HG02943 (cell line): Measurements from ENCODE around the gene EVA1C.
"Not testable (repeated sequence)": the region's sequence is repeated elsewhere in the genome, so short reads cannot be mapped to it uniquely, and the experiment has no call there.

Source experiments
- ATAC-seq: cut with Tn5 transposase; IDR thresholded peaks from one replicate; pipeline ENCODE4 v1.9.1; 2021; ENCODE audit warnings: mild to moderate bottlenecking, low read depth, moderate library complexity; ENCODE audit not compliant: unreplicated experiment

EVA1C gene

DNA sequence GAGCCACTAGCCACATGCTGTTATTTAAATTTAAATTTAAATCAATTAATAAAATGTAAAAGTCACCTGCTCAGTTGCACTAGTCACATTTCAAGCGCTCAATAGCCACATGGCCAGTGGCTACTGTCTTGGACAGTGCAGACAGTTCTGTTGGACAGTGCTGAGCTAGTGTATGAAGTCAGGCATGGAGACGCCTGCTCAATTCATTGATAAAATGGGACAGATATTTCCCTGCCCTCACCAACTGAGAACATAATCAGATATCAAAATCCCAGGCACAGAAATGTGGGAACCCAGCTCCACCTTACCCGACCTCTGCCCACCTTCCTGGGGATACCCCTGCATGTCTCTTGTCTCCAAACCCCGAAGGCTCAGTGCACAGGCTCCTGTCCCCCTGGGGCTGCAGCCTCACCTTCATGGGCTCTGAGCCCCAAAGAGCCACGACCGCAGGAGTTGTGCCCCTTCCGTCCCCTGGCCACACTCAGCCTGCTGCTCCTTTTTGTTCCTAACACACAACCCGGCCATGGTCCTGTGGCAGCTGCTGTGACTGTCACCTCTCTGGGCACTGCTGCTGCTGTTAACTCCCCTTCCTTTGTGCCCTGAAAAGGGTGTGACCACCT lies 109.3 kb downstream of the EVA1C start:
- ATAC-seq: no peak

DNA sequence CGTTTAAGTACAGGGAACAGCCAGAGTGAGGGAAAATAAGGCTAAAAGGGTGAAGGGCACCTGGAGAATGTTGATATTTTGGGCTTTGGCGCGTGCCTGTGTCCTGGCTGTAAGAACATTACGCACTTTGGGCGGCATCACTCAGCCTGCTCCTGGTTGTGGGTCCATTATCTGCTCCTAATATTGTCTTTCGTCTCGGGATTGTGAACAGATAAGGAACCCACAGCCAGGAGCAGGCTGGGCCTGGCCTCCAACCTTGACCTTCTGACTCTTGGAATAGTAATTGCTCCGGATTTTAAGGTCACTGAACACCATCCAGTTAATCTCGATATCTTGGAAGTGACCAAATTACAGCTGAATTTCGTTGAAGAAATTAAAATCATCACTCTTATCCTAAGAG lies 111.0 kb downstream of the EVA1C start:
- no peak for ATAC-seq

DNA sequence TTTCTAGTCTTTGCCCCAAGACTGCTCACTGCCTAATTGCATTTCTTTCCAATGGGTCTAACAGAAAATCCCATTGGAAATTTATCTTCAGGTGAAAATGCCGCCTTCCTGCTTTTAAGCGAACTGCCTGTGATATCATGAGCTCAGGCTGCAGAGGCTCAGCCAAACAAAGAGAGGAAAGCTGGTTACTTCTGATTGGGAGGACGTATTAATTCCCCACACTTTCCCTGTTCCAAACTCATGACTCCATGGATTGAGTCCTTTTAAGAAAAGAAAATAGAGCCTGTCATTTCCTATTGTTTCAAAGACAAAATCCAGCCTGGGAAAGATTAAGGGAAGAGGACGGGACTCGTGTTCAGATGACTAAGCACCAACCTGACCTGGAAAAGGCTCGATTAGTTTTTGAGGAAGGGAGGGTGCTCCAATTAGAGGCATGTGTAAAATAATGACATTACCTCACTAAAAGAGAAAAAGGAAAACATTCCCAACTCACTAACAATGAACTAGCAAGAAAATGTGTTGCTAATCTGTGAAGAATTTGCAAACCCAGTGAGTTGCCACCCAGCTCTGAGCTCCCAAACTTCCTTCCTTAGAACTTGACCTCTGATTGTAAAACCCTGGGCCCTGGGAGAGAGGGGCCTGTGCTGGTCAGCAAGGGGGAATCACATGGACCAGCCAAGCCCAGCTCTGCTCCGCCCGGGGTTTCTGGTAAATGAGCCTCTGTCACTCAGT lies 111.6 kb downstream of the EVA1C start:
- no peak for ATAC-seq

DNA sequence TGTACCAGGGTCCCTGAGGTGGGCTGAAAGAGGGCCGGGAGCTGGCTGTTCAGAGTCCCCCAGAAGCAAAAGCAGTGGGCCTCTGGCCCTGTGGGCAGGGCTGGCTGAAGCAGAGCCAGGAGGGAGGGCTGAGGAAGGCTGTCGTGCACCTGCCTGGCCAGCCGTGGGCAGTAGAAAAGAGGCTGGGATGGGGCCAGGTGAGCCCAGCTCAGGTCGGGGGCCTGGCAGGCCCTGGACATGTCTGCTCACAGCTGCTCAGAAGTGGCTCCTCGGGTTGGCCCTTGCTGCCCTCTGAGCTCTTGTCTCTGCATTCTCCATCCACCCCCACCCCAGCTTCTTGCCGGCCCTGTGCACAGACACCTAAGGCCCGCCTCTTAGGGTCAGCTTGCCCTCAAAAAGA lies 112.8 kb downstream of the EVA1C start:
- ATAC-seq: no peak

DNA sequence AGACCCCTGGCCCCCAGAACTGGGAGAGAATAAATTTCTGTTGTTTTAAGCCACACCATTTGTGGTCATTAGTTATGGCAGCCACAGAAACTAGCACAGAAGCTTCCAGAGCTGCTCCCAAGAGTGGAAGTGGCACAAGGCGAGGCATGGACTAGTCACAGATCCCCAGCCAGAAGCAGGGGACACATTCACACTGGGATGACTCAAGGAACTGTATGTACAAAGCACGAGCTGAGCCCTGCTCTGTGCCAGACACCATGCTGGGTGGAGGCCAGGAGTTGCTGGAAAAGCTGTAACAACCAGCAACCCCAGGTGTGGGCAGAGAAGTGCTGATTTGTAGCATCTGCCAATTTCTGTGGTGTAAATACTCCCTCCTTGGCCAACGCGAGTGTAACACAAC lies 117.2 kb downstream of the EVA1C start:
- ATAC-seq: no peak

DNA sequence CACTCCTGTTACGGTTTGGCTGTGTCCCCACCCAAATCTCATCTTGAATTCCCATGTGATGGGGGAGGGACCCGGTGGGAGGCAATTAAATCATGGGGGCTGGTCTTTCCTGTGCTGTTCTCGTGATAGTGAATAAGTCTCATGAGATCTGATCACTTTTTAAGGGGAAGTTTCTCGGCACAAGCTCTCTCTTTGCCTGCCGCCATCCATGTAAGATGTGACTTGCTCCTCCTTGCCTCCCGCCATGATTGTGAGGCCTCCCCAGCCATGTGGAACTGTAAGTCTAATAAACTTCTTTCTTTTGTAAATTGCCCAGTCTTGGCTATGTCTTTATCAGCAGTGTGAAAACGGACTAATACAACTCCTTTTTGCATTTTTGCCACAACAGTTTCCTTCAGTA lies 118.3 kb downstream of the EVA1C start:
- not testable (repeated sequence) for ATAC-seq

DNA sequence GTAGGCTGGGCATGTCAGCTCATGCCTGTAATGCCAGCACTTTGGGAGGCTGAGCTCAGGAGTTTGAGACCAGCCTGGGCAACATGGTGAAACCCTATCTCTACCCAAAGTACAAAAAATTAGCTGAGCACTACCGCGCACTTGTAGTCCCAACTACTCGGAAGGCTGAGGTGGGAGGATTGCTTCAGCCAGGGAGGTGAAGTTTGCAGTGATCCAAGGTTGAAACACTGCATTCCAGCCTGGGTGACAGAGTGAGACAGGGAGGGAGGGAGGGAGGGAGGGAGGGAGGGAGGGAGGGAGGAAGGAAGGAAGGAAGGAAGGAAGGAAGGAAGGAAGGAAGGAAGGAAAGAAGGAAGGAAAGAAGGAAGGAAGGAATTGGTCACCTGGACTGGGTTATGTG lies 119.1 kb downstream of the EVA1C start:
- not testable (repeated sequence) for ATAC-seq

DNA sequence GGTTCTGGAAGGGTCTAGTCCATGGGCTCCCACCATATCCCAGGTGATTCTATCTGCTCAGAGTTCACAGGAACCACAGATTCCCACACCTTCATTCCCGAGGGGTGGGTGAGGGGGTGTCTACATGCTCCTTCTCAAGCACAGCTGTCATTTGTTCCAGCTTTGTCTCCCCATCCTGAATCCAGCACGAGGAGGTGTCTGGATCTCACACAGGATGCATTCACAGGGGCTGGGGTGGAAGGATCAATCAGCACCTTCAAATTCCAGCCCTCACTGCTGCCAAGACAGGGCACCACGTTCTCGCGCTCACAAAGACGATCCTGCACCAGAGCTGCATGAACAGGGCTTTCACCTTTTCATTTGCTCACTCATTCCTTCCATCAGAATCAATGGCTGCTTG lies 120.1 kb downstream of the EVA1C start:
- no peak for ATAC-seq

DNA sequence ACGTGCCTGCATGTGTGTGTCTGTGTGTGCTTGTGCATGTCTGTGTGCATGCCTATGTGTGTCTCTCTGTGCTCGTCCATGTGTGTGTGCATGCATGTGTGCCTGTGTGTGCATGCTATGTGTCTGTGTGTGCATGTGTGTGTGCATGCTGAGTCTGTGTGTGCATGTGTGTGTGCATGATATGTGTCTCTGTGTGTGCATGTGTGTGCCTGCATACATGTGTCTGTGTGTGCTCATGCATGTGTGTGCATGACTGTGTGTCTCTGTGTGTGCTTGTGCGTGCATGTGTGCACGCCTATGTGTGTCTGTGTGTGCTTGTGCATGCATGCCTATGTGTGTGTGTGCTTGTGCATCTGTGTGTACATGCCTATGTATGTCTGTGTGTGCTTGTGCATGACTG lies 120.5 kb downstream of the EVA1C start:
- ATAC-seq: no peak

DNA sequence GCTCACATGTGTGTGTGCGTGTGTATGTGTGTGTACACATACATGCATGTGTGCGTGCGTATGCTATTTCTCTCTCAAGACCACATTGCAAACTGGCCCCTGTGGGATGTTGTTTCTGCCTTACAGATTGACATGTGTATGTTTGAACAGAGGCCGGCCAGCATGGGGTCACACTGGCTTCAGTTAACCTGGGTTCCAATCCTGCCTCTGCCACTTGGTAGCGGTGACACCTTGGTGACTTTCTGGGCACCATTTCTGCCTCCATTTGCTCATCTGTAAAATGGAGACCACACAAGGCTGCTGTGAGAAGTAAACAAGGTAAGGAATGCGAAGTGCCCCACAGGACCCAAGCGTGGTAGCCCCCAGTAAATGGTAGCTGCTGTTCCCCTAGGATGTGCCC lies 121.1 kb downstream of the EVA1C start:
- no peak for ATAC-seq

DNA sequence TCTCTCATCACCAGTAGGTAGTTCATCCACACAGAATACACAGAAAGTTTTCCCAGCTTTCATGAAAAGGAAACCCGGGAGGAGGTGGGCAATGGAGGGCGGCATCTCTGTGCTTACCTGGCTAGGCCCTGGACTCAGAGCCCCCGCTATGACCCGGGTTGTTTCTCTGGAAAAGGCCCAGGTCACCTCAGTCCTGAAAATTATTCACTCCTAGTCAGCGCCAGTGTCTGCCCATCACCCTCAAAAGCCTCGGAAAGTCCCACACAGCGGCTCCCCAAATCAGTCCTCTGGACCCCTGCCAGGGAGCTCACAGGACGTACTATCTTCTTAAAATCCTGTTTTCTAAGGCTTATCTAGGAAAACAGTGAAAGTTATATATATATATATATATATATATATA lies 121.6 kb downstream of the EVA1C start:
- ATAC-seq: no peak

DNA sequence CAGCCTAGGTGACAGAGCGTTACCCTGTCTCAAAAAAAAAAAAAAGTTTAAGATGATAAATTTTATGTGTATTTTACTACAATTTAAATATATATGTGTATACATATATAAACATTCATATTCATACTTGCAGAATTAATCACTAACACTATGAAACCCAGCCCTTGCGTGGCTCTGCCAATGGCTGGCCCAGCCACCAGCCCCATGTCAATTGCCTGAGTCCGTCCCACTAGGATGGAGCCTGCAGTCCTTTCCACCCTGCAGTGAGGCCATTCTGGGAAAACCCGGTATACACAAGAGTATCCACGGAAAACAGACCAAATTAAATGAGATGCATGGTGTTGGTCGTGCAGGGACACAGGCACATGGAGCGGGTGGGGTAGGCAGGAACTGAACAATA lies 123.1 kb downstream of the EVA1C start:
- ATAC-seq: no peak

DNA sequence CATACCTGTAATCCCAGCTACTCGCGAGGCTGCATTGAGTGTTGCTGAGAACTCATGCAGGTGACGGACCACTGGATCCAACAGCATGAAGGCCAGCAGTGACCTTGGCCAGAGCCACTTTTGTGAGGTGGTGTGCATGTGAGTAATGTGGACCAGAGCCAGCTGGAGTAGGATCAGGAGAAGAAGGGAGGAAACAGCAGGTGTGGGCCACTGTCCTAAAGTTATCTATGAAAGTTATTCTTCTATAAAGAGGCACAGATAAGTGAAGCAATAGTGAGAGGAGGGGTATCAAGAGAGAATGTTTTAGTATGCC lies 125.0 kb downstream of the EVA1C start:
- ATAC-seq: no peak

DNA sequence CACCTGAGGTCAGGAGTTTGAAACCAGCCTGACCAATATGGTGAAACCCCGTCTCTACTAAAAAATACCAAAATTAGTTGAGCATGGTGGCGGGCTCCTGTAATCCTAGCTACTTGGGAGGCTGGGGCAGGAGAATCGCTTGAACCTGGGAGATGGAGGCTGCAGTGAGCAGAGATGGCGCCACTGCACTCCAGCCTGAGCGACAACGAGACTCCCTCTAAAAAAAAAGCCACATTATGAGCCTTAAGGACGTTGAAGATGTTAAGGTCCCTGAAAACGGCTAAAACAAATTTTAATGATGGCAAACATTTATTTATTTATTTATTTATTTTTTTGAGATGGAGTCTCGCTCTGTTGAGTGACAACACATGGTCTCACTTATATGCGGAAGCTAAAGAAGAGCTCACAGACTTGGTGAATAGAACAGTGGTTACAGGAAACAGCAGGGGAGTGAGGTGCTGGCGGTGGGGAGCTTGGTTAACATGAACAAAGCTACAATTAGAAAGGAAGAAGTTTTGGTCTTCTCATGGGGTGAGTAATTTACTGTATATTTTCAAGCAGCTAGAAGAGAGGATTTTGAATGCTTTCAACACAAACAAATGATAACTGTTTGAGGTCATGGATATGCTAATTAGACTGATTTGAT lies 125.8 kb downstream of the EVA1C start:
- ATAC-seq: no peak

DNA sequence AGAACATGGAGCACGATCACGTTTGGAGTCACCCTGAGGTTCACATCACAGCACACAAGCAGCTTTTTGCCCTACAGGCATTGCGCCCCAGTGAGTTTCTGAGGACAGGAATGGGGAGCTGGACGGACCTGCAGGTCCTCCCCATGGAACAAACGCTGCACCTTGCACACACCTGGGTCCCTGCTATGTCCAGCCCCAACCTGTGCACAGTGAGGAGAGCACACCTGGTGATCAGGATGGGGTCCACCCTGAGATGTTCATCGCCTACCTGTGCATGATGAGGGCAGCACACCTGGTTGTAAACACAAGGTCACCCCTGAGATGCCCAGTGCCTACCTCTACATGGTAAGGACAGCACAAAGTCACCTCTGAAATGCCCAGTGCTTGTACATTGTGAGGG lies 126.9 kb downstream of the EVA1C start:
- ATAC-seq: no peak

DNA sequence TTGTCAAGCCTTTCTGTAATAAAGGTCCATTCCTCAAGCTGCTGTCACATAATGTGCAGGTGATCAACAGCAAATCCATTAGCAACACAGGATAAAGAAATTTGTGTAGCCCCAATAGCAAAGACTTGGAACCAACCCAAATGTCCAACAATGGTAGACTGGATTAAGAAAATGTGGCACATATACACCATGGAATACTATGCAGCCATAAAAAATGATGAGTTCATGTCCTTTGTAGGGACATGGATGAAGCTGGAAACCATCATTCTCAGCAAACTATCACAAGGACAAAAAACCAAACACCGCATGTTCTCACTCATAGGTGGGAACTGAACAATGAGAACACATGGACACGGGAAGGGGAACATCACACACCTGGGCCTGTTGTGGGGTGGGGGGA lies 130.6 kb downstream of the EVA1C start:
- not testable (repeated sequence) for ATAC-seq

DNA sequence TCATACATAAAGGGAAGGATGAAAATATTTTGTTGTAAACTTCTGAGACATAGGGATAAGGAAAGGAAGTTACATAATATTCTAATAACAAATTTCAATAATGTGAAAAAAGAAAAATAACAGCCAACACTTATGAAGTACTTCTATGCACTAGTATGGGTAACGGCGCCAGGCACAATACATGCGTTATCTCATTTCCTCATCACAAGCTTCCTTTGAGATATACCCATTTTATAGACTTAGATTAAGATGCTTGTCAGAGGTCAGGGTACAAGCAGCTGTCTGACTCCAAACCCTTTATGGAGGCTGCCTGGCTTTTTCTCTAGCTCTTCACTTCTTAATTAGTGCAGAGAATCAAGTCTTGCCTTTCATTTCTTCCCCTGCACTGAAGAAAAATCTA lies 131.5 kb downstream of the EVA1C start:
- ATAC-seq: no peak

DNA sequence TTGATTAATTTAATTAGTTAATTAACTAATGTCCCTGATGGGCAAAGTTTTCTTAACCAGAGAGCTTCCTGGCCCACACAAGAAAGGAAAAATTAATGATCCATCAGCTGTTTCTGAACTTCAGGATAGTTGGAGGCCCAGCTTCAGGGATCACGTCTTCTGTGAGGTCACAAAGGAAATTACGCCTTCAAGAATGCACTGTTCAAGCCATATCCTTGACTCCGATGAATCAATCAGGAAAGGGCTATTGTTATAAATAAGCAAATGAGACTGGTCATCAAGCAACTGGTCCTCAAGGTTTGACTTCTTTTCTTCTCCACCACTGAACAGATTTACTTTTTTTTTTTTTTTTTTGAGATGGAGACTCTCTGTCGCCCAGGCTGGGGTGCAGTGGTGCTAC lies 132.2 kb downstream of the EVA1C start:
- ATAC-seq: no peak

DNA sequence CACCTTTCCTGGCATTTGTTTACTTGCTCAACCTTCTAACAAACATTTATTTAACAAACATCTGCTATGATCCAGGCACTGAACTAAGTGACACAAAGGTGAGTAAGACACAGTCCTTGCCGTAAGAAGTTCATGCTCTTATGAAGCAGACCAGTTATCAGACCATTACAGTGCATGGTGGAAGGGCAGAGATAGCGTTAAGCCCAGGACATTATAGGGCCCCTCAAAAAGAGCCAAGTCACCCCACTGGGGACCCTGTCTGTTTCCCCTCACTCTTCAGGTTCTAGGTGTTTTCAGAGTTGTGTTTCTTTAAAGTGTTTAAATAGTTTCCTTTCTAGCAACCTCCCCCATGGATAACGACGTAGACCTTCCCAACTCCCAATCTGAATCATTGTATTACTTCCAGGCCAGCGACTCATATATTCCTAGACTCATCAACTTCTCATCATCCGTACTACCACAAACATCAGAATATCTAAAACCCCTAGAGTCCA lies 133.5 kb downstream of the EVA1C start:
- no peak for ATAC-seq

DNA sequence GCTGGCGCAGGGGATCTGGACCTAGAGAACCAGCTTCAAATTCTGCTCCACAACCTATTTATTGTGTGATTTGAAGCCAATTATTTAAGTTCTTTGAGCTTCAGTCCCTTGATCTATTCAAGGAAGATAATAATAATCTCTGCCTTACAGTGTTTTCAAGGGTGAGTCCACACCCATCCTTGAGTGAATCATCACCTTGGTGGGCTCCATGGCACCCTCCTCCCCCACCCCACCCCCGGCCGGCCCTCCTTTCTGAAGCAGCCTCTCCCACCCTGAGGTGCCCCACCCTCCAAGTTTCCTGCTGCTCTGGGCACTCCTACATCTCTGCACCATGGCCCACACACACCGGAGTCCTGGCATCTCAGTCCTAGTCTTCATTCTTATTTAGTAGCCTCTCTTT lies 134.5 kb downstream of the EVA1C start:
- no peak for ATAC-seq

DNA sequence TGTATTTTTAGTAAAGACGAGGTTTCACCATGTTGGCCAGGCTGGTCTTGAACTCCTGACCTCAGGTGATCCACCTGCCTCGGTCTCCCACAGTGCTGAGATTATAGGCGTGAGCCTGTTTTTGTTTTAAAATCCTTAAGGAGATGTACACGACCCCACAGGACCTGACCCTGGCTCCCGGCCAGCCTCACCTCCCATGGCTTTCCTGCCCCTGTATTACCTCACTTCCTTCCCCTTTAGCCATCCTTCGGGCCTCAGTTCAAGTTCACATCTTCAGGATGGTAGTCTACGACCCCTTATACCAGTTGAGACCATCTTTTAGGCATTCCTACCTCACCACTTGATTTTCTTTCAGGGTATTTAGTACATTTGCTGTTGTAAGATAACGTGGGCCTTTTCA lies 136.5 kb downstream of the EVA1C start:
- ATAC-seq: no peak

DNA sequence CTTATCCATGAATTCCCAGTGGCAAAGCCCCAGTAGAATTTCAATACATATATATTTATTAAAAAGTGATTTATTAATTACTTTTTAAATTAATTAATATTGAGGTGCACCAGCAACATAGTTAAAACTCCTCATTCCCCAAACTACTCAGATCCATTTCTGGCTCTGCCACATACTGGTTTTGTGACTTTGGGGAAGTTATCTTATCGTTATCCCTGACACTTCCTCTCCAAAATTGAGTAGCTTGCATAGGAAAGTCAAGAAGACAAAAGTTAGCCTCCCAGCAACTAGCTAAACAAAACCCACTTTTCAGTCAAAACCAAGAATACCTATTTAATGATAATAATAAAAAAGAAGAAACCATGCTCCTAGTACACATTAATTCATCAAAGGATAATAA lies 136.9 kb downstream of the EVA1C start:
- ATAC-seq: no peak
